ENCODE data around the gene GPR108. TPM values are rescaled to one million over a fixed set of nuclear protein-coding genes. Genes with fewer than 3 reads are reported as not detected.

The GPR108 gene
- total RNA-seq (10 to 100 TPM; 34.5 to 36.6 TPM), total RNA-seq (24.5 to 79.5 (median 52.3) reads per million in 172 experiments)
- polyA plus RNA-seq (2013, experiment 1 of 2) = 45.7 TPM
- 47.6 TPM for polyA plus RNA-seq (2013, experiment 2 of 2)

GRCh38 chr19:6737284-6737872 lies at the start of gene GPR108:
Gene GPR108 (minus strand): TSS chr19:6737580. CDS start chr19:6737576, 4 bp downstream.
- Mint-ChIP-seq H3K27ac (peak within 1 kb of the TSS; percentile 85), H3K9me3 (no peaks in the 10 kb centered on the region), H3K4me1 (ENCODE audit: low read depth) (peaks cover 44% of the 10 kb centered on the region), H3K27me3 (no peaks in the 10 kb centered on the region), H3K4me3 (peak within 1 kb of the TSS; percentile 97), H3K36me3 (ENCODE audit: low read depth) (peaks cover 20% of the 10 kb centered on the region)
- intact Hi-C loops (cut with DNase I, micrococcal nuclease) = loop anchor here (1.0 to 5.0 kb wide), 7 partner anchors 16 to 795 kb away; partner anchors contain the start of genes ALKBH7 (in 1 of the 2), CRB3 (in 1 of the 2) and SH2D3A (in 1 of the 2)
- no peak for TF ChIP-seq CTCF (IDR thresholded peaks at IDR 0.05)
- Histone ChIP-seq H3K27ac (ENCODE audit: low read depth in 1 of 2, low read length in 2 of 2) (peak within 1 kb of the TSS; percentile 74 to 92), H3K36me3 (ENCODE audit: insufficient read depth, low read length) (peaks cover 19% of the 10 kb centered on the region), H3K4me3 (ENCODE audit: low read length) (peak within 1 kb of the TSS; percentile 77), H3K27me3 (ENCODE audit: control insufficient read depth in 1 of 2, insufficient read depth in 2 of 2, low read length in 2 of 2) (no peaks in the 10 kb centered on the region), H3K9me3 (ENCODE audit: control insufficient read depth in 1 of 2, insufficient read depth in 1 of 2, low read length in 2 of 2) (no peaks in the 10 kb centered on the region), H3K4me1 (ENCODE audit: insufficient read depth, low read length) (peaks cover 56% of the 10 kb centered on the region)
- ChIA-PET CTCF (interaction anchor here (1.0 to 3.6 kb wide), 9 partner anchors 16 to 221 kb away, joined by 3 to 45 read pairs (median 6); partner anchors contain the start of genes TNFSF14 and VAV1), POLR2A (interaction anchor here (0.6 to 4.4 kb wide), 24 partner anchors 8 to 892 kb away, joined by 3 to 44 read pairs (median 5); partner anchors contain the start of genes KHSRP, PET100, SH2D3A and TNFSF14)
- DNase-seq (peak; percentile 97 to 100 (median 99)), ATAC-seq (ENCODE audit: poor library complexity) (peak; percentile 79)

- peak overlapping the region; percentile 4 for H3K4me3 Mint-ChIP-seq
- intact Hi-C loops (cut with DNase I, micrococcal nuclease) = no loop called here
- ATAC-seq (ENCODE audit: poor library complexity) = no peak
These were observed 41.8 kb upstream of the GPR108 start for GRCh38 chr19:6779206-6779605.

GRCh38 chr19:6778386-6778785 lies 41.0 kb upstream of the GPR108 start:
- Mint-ChIP-seq H3K4me3 (peak overlapping the region; percentile 56), H3K27ac (peak overlapping the region; percentile 67), H3K4me1 (ENCODE audit: low read depth) (peaks cover 62% of the 10 kb centered on the region), H3K27me3 (no peaks in the 10 kb centered on the region), H3K9me3 (no peaks in the 10 kb centered on the region), H3K36me3 (ENCODE audit: low read depth) (peaks cover 67% of the 10 kb centered on the region)
- Histone ChIP-seq H3K27me3 (ENCODE audit: control insufficient read depth in 1 of 2, insufficient read depth in 2 of 2, low read length in 2 of 2) (no peaks in the 10 kb centered on the region), H3K4me1 (ENCODE audit: insufficient read depth, low read length) (peaks cover 56% of the 10 kb centered on the region), H3K27ac (ENCODE audit: low read depth in 1 of 2, low read length in 2 of 2) (no peak overlapping the region), H3K9me3 (ENCODE audit: control insufficient read depth in 1 of 2, insufficient read depth in 1 of 2, low read length in 2 of 2) (no peaks in the 10 kb centered on the region), H3K4me3 (ENCODE audit: low read length) (no peak overlapping the region), H3K36me3 (ENCODE audit: insufficient read depth, low read length) (peaks cover 54% of the 10 kb centered on the region)
- ATAC-seq (ENCODE audit: poor library complexity) = no peak
- ChIA-PET POLR2A (interaction anchor here (1.7 kb wide), 1 partner anchor 22 kb away, joined by 5 read pairs; no protein-coding TSS in a partner anchor), CTCF (interaction anchor here (1.1 kb wide), 1 partner anchor 11 kb away, joined by 3 read pairs; the partner anchor contains the start of gene SH2D3A)
- no peak for TF ChIP-seq CTCF (IDR thresholded peaks at IDR 0.05)
- DNase-seq = no peak
- intact Hi-C loops (cut with DNase I, micrococcal nuclease) = no loop called here

More at GRCh38 chr19:6779206-6779605, 41.8 kb upstream of the GPR108 start:
- CTCF ChIA-PET = interaction anchor here (1.1 kb wide), 1 partner anchor 12 kb away, joined by 3 read pairs; the partner anchor contains the start of gene SH2D3A
- H3K9me3 ChIP-seq (ENCODE audit: control insufficient read depth in 1 of 2, insufficient read depth in 1 of 2, low read length in 2 of 2) = no peaks in the 10 kb centered on the region
- peaks cover 57% of the 10 kb centered on the region for H3K36me3 ChIP-seq (ENCODE audit: insufficient read depth, low read length)
- no peak overlapping the region for H3K4me3 ChIP-seq (ENCODE audit: low read length)
- Mint-ChIP-seq H3K9me3 (no peaks in the 10 kb centered on the region), H3K36me3 (ENCODE audit: low read depth) (peaks cover 70% of the 10 kb centered on the region), H3K4me1 (ENCODE audit: low read depth) (peaks cover 64% of the 10 kb centered on the region), H3K27me3 (no peaks in the 10 kb centered on the region), H3K27ac (peak overlapping the region; percentile 47)
- peaks cover 60% of the 10 kb centered on the region for H3K4me1 ChIP-seq (ENCODE audit: insufficient read depth, low read length)
- POLR2A ChIA-PET = interaction anchor here (1.5 kb wide), 1 partner anchor 22 kb away, joined by 5 read pairs; no protein-coding TSS in a partner anchor
- H3K27ac ChIP-seq (ENCODE audit: low read depth in 1 of 2, low read length in 2 of 2) = no peak overlapping the region
- no peak for DNase-seq
- no peak for TF ChIP-seq CTCF (IDR thresholded peaks at IDR 0.05)
- no peaks in the 10 kb centered on the region for H3K27me3 ChIP-seq (ENCODE audit: control insufficient read depth in 1 of 2, insufficient read depth in 2 of 2, low read length in 2 of 2)

Measured in CD4-positive, alpha-beta T cell (primary cell).